Stimulated activated naive CD4-positive, alpha-beta T cell (primary cell): ENCODE results near the gene CD84.
A peak's percentile ranks its signal among the peaks of the same experiment; 100 is the strongest.
"Not testable (repeated sequence)": the region's sequence is repeated elsewhere in the genome, so short reads cannot be mapped to it uniquely, and the experiment has no call there.

ENCODE experiments used
- DNase-seq, 6 experiments: peaks; one replicate each; lab custom pipeline; 2025; lab: John Stamatoyannopoulos, UW

The CD84 gene

GRCh38 chr1:160542303-160542945 is 36.9 kb downstream of the CD84 start:
- no peak for DNase-seq

GRCh38 chr1:160541622-160542302 is 37.5 kb downstream of the CD84 start:
- DNase-seq = no peak

GRCh38 chr1:160540859-160541233 is 38.5 kb downstream of the CD84 start:
- no peak for DNase-seq

- peak in 4 of 6 experiments; percentile 18 to 61 (median 48) for DNase-seq
These were observed 39.1 kb downstream of the CD84 start for GRCh38 chr1:160539990-160540858.

- no peak for DNase-seq
These were observed 39.7 kb downstream of the CD84 start for GRCh38 chr1:160539684-160539989.

GRCh38 chr1:160538985-160539651 is 40.2 kb downstream of the CD84 start:
- DNase-seq = no peak

GRCh38 chr1:160537714-160538665 is 41.3 kb downstream of the CD84 start:
- DNase-seq = no peak

GRCh38 chr1:160534823-160535605 is 44.3 kb downstream of the CD84 start:
- no peak for DNase-seq

- DNase-seq = not testable (repeated sequence)
These were observed 46.8 kb downstream of the CD84 start for GRCh38 chr1:160532557-160532813.

- DNase-seq = not testable (repeated sequence)
These were observed 47.3 kb downstream of the CD84 start for GRCh38 chr1:160531809-160532556.

- DNase-seq = not testable (repeated sequence)
These were observed 49.8 kb downstream of the CD84 start for GRCh38 chr1:160529401-160529952.

GRCh38 chr1:160523789-160524188 is 55.5 kb downstream of the CD84 start:
- not testable (repeated sequence) for DNase-seq

- DNase-seq = peak in 5 of 6 experiments; percentile 20 to 83 (median 44)
These were observed 56.5 kb downstream of the CD84 start, which contains the start of gene SLAMF6 for GRCh38 chr1:160522622-160523345. Gene SLAMF6, minus strand, starts transcription at chr1:160523255. Its CDS starts 63 bp downstream, at chr1:160523192.

- DNase-seq = no peak
These were observed 57.2 kb downstream of the CD84 start for GRCh38 chr1:160522136-160522535.

- no peak for DNase-seq
These were observed 57.7 kb downstream of the CD84 start for GRCh38 chr1:160521554-160521953.

- DNase-seq = peak in 1 of 6 experiments; percentile 15
These were observed 58.3 kb downstream of the CD84 start for GRCh38 chr1:160520999-160521398.

GRCh38 chr1:160520582-160520981 is 58.7 kb downstream of the CD84 start:
- no peak for DNase-seq

- DNase-seq = peak in 3 of 6 experiments; percentile 15 to 53 (median 44)
These were observed 59.5 kb downstream of the CD84 start for GRCh38 chr1:160519642-160520435.
